ENCODE measurements around the gene ERV3-1. TPM values are rescaled to one million over a fixed set of nuclear protein-coding genes. Genes with fewer than 3 reads are reported as not detected.

Gene ERV3-1, protein sequence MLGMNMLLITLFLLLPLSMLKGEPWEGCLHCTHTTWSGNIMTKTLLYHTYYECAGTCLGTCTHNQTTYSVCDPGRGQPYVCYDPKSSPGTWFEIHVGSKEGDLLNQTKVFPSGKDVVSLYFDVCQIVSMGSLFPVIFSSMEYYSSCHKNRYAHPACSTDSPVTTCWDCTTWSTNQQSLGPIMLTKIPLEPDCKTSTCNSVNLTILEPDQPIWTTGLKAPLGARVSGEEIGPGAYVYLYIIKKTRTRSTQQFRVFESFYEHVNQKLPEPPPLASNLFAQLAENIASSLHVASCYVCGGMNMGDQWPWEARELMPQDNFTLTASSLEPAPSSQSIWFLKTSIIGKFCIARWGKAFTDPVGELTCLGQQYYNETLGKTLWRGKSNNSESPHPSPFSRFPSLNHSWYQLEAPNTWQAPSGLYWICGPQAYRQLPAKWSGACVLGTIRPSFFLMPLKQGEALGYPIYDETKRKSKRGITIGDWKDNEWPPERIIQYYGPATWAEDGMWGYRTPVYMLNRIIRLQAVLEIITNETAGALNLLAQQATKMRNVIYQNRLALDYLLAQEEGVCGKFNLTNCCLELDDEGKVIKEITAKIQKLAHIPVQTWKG
- total RNA-seq (ENCODE audit: low replicate concordance): 4.9 and 16.2 TPM in 2 replicates

DNA sequence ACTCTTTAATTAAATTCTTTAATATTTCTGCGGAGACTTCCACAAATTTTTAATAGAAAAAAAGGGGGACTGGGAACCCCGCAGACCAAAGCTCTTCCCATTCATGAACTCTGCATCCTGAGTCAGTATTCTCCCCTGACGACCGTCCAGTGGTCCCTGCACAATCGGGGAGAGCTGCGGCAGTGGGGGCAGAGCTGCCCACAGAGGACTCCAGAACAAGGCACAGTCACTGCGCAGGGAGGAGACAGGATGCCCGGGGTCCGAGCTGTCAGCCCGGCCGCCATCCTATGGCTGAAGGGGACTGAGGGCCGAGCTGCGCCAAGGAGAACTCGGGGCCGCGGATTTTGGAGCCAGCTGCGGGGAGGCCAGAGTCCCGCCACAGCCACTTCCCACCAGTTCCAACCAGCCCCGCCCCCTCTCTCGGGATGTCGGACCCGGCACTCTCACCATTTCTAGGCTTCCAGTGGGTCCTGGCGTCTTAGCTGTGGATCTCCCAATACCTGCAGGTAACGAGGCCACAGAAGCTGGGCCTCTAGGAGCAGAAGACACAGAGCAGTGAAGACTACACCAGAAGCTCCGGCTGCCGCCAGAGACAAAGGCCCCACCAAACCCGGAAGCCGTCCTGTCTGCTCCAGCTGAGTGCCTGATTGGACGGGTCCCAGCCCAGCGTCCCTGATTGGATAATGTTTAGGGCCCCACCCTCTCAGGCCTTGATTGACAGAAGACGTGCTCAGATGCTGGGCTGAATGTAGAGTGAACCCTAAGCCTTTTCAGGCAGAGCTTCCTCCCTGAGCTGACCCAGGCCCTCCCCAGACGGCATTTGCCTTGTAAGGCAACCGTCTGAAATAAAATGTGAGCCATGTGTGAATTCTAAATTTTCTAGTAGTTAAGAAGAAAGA lies at the start of gene ERV3-1:
Gene ERV3-1, minus strand, starts transcription at position 594 of the 899 bp plus-strand sequence. CDS start 13,661 bp downstream, outside the sequence.

DNA sequence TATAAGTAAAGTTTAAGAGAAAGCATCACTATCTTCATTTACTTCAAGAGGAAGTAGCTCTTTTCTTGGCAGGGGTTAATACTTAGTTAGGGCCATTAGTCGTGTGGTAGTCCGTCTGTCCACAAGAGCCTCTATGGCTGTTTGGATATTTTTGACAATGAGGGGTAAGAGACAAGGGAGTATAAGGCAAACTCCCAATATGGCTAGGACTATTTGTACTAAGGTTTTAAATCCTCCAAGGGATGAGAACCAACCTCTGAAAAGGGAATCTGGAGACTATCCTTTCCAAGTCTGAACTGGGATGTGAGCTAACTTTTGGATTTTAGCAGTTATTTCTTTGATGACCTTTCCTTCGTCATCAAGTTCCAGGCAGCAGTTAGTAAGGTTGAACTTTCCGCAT lies 15.6 kb downstream of the ERV3-1 start, which contains the start of gene ZNF117:
Gene ZNF117, minus strand, starts transcription at position 101 of the 400 bp plus-strand sequence.

Other genes starting within 250 kb of the ERV3-1 start
- gene ZNF138, start 212.3 kb downstream of the ERV3-1 start, total RNA-seq (ENCODE audit: low replicate concordance): 1.2 and 3.2 TPM in 2 replicates
- gene ZNF273, start 103.4 kb downstream of the ERV3-1 start, total RNA-seq (ENCODE audit: low replicate concordance): 2.6 and 3.0 TPM in 2 replicates
- gene ZNF117, start 15.7 kb downstream of the ERV3-1 start, total RNA-seq (ENCODE audit: low replicate concordance): 1.9 and 8.1 TPM in 2 replicates